CD4-positive, alpha-beta T cell (primary cell): ENCODE data around the gene CHST15. TPM values are rescaled to one million over a fixed set of nuclear protein-coding genes. Genes with fewer than 3 reads are reported as not detected.

ENCODE experiments used
- ATAC-seq: fragments of 200-7000 bp; cut with Tn5 transposase; one replicate; pipeline ENCODE4 v1.10.0; 2022; ENCODE audit warnings: mild to moderate bottlenecking; ENCODE audit not compliant: poor library complexity
- CTCF ChIA-PET: fragments of 350-600 bp; sonication (Branson Sonifier 250); formaldehyde crosslinking; loops from one replicate; lab custom pipeline; 2021; ENCODE audit warnings: antibody characterized with exemption, inconsistent platforms; lab: Charles Lee
- POLR2A ChIA-PET: fragments of 350-600 bp; sonication (Branson Sonifier 250); formaldehyde crosslinking; loops from one replicate; lab custom pipeline; 2021; ENCODE audit warnings: antibody characterized with exemption, inconsistent platforms; lab: Charles Lee
- DNase-seq, 14 experiments: peaks; one replicate each; pipeline ENCODE4 v3.0.0-alpha.2; 2013 to 2020; ENCODE audit warnings: mixed read lengths in 2 of 14
- H3K27ac ChIP-seq, 2 donors: one replicate each; pipeline versions ENCODE4 v1.5.1 to v1.7.0; 2013; ENCODE audit warnings: low read length in 2 of 2, low read depth in 1 of 2, mild to moderate bottlenecking in 1 of 2
- H3K27me3 ChIP-seq, 2 experiments: 1 replicate in 1 of 2; 2 replicates in 1 of 2; pipeline versions ENCODE4 v1.6.1 to v1.7.0; 2013; ENCODE audit warnings: low read length in 2 of 2, control low read depth in 1 of 2, mild to moderate bottlenecking in 1 of 2, moderate library complexity in 1 of 2; ENCODE audit not compliant: insufficient read depth in 2 of 2, control insufficient read depth in 1 of 2
- H3K36me3 ChIP-seq: one replicate; pipeline ENCODE4 v1.6.1; 2013; ENCODE audit warnings: low read length, control low read depth; ENCODE audit not compliant: insufficient read depth
- H3K4me1 ChIP-seq: one replicate; pipeline ENCODE4 v1.6.1; 2013; ENCODE audit warnings: low read length, control low read depth; ENCODE audit not compliant: insufficient read depth
- H3K4me3 ChIP-seq: one replicate; pipeline ENCODE4 v1.5.1; 2013; ENCODE audit warnings: mild to moderate bottlenecking, low read length, moderate library complexity
- H3K9me3 ChIP-seq, 2 experiments: 1 replicate in 1 of 2; 2 replicates in 1 of 2; pipeline versions ENCODE4 v1.6.1 to v1.7.0; 2013; ENCODE audit warnings: low read length in 2 of 2, mild to moderate bottlenecking in 2 of 2, control low read depth in 1 of 2, moderate library complexity in 1 of 2; ENCODE audit not compliant: control insufficient read depth in 1 of 2, insufficient read depth in 1 of 2
- H3K27ac Mint-ChIP-seq: one replicate; pipeline ENCODE4 v1.8.0; 2020; ENCODE audit warnings: mixed read lengths
- H3K27me3 Mint-ChIP-seq: one replicate; pipeline ENCODE4 v1.8.0; 2021; ENCODE audit warnings: mixed read lengths
- H3K36me3 Mint-ChIP-seq: one replicate; pipeline ENCODE4 v1.8.0; 2021; ENCODE audit warnings: low read depth, mixed read lengths
- H3K4me1 Mint-ChIP-seq: one replicate; pipeline ENCODE4 v1.8.0; 2021; ENCODE audit warnings: low read depth, mixed read lengths
- H3K4me3 Mint-ChIP-seq: one replicate; pipeline ENCODE4 v1.8.0; 2020; ENCODE audit warnings: mild to moderate bottlenecking, mixed read lengths
- H3K9me3 Mint-ChIP-seq: one replicate; pipeline ENCODE4 v1.8.0; 2020; ENCODE audit warnings: mixed read lengths
- CTCF ChIP-seq: fragments of 200-600 bp; IDR thresholded peaks from one replicate; pipeline ENCODE4 v1.8.0; 2022; ENCODE audit warnings: antibody characterized with exemption, mild to moderate bottlenecking
- intact Hi-C, 2 experiments: fragments of 100-400 bp; cut with DNase I in 1 of 2; cut with micrococcal nuclease in 1 of 2; formaldehyde crosslinking; loops; one replicate each; pipeline versions ENCODE4 v1.15.1 to v1.9.0; 2023 to 2025; cut with DNase I, micrococcal nuclease
- total RNA-seq, 174 experiments: library from RNA in 2 of 174; stranded (reverse) in 2 of 174; gene quantifications; one replicate each; pipeline ENCODE4 v1.2.3 and lab custom pipeline; 2021 to 2026

Gene CHST15
- total RNA-seq, 2 experiments from 2014 or later: 0.42 to 0.52 TPM

GRCh38 chr10:124126145-124126982 lies 33.0 kb upstream of the CHST15 start:
- Histone ChIP-seq H3K36me3 (no peaks in the 10 kb centered on the region), H3K27ac (no peak overlapping the region), H3K9me3 (no peaks in the 10 kb centered on the region), H3K4me3 (no peak overlapping the region), H3K4me1 (no peaks in the 10 kb centered on the region), H3K27me3 (no peaks in the 10 kb centered on the region)
- Mint-ChIP-seq H3K36me3 (no peaks in the 10 kb centered on the region), H3K4me3 (no peak overlapping the region), H3K27ac (no peak overlapping the region), H3K4me1 (no peaks in the 10 kb centered on the region), H3K27me3 (no peaks in the 10 kb centered on the region), H3K9me3 (no peaks in the 10 kb centered on the region)
- ATAC-seq (no peak), DNase-seq (no peak)
- TF ChIP-seq CTCF: no peak
- intact Hi-C loops: no loop called here
- CTCF ChIA-PET: no interaction called here
- POLR2A ChIA-PET: no interaction called here

- H3K4me1 ChIP-seq: no peaks in the 10 kb centered on the region
- no peak overlapping the region for H3K4me3 Mint-ChIP-seq
- H3K9me3 Mint-ChIP-seq: no peaks in the 10 kb centered on the region
- no peaks in the 10 kb centered on the region for H3K27me3 Mint-ChIP-seq
- H3K27me3 ChIP-seq: no peaks in the 10 kb centered on the region
- peak in 2 of 14 experiments; percentile 26 to 39 for DNase-seq
- H3K36me3 Mint-ChIP-seq: no peaks in the 10 kb centered on the region
- POLR2A ChIA-PET: no interaction called here
- no peak overlapping the region for H3K27ac Mint-ChIP-seq
- CTCF ChIA-PET: no interaction called here
- no peak overlapping the region for H3K27ac ChIP-seq
- H3K9me3 ChIP-seq: no peaks in the 10 kb centered on the region
- no peak for ATAC-seq
- H3K4me3 ChIP-seq: no peak overlapping the region
- intact Hi-C loops: no loop called here
- H3K4me1 Mint-ChIP-seq: no peaks in the 10 kb centered on the region
- H3K36me3 ChIP-seq: no peaks in the 10 kb centered on the region
- no peak for TF ChIP-seq CTCF
Observed at GRCh38 chr10:124125305-124126116, 32.1 kb upstream of the CHST15 start.

GRCh38 chr10:124124769-124125161 lies 31.4 kb upstream of the CHST15 start:
- TF ChIP-seq CTCF: no peak
- no peaks in the 10 kb centered on the region for H3K36me3 Mint-ChIP-seq
- intact Hi-C loops: no loop called here
- H3K27me3 Mint-ChIP-seq: no peaks in the 10 kb centered on the region
- no peak for DNase-seq
- H3K9me3 Mint-ChIP-seq: no peaks in the 10 kb centered on the region
- no peaks in the 10 kb centered on the region for H3K27me3 ChIP-seq
- ChIA-PET CTCF (interaction anchor here (0.5 kb wide), 1 partner anchor 962 kb away, joined by 3 read pairs; no protein-coding TSS in a partner anchor), POLR2A (no interaction called here)
- no peak for ATAC-seq
- H3K27ac ChIP-seq: no peak overlapping the region
- peaks cover 5% of the 10 kb centered on the region for H3K4me1 ChIP-seq
- H3K36me3 ChIP-seq: no peaks in the 10 kb centered on the region
- no peak overlapping the region for H3K27ac Mint-ChIP-seq
- H3K4me3 ChIP-seq: no peak overlapping the region
- no peaks in the 10 kb centered on the region for H3K9me3 ChIP-seq
- H3K4me1 Mint-ChIP-seq: no peaks in the 10 kb centered on the region
- H3K4me3 Mint-ChIP-seq: no peak overlapping the region
